GM12878 (cell line): Measurements from ENCODE around the gene KISS1R. TPM values are rescaled to one million over a fixed set of nuclear protein-coding genes. Genes with fewer than 3 reads are reported as not detected.

Experiments used
- ASH2L ChIP-seq: fragments of 300-600, 200-600 bp; sonication (generic); IDR thresholded peaks from 2 replicates; pipeline ENCODE4 v1.6.1; 2017; ENCODE audit warnings: low read depth, mild to moderate bottlenecking, borderline replicate concordance
- ATF7 ChIP-seq: fragments of 450-650 bp; IDR thresholded peaks from 2 replicates; pipeline ENCODE4 v1.6.1; 2016; ENCODE audit warnings: low read depth, mild to moderate bottlenecking
- BACH1 ChIP-seq: fragments of 450-650 bp; IDR thresholded peaks from 2 replicates; pipeline ENCODE4 v1.6.1; 2017; ENCODE audit warnings: mild to moderate bottlenecking, borderline replicate concordance
- CBFB ChIP-seq: IDR thresholded peaks from 2 replicates; pipeline ENCODE4 v1.6.1; 2016; ENCODE audit warnings: antibody characterized with exemption, low read depth
- CBX3 ChIP-seq: fragments of 200-600 bp; sonication (generic); IDR thresholded peaks from 2 replicates; pipeline ENCODE4 v1.6.1; 2016; ENCODE audit warnings: low read depth, borderline replicate concordance
- CHD1 ChIP-seq: IDR thresholded peaks from 2 replicates; pipeline ENCODE4 v1.6.1; 2012; ENCODE audit warnings: low read depth, low read length, improper control_type of control experiment
- CHD4 ChIP-seq: fragments of 200-600 bp; sonication (generic); IDR thresholded peaks from 2 replicates; pipeline ENCODE4 v1.6.1; 2016; ENCODE audit warnings: mild to moderate bottlenecking
- EZH2 ChIP-seq: IDR thresholded peaks from 2 replicates; pipeline ENCODE4 v1.6.1; 2012; ENCODE audit warnings: low read depth, mild to moderate bottlenecking, control low read depth, inconsistent platforms, low read length, borderline replicate concordance; ENCODE audit not compliant: control insufficient read depth
- IKZF1 ChIP-seq: fragments of 450-650 bp; conservative IDR thresholded peaks from 2 replicates; pipeline ENCODE4 v1.6.1; 2017; ENCODE audit warnings: antibody characterized with exemption, mild to moderate bottlenecking
- JUNB ChIP-seq: IDR thresholded peaks from 2 replicates; pipeline ENCODE4 v1.6.1; 2016; ENCODE audit warnings: antibody characterized with exemption, mild to moderate bottlenecking
- KDM1A ChIP-seq: fragments of 200-600 bp; sonication (generic); IDR thresholded peaks from 2 replicates; pipeline ENCODE4 v1.6.1; 2016; ENCODE audit warnings: borderline replicate concordance
- MYC ChIP-seq: IDR thresholded peaks from 2 replicates; pipeline ENCODE4 v1.6.1; 2011; ENCODE audit warnings: mild to moderate bottlenecking, low read length, moderate library complexity, inconsistent platforms; ENCODE audit not compliant: insufficient read depth, insufficient replicate concordance, insufficient read length, severe bottlenecking
- NFXL1 ChIP-seq: fragments of 450-650 bp; IDR thresholded peaks from 2 replicates; pipeline ENCODE4 v1.6.1; 2017; ENCODE audit warnings: antibody characterized with exemption, mild to moderate bottlenecking, borderline replicate concordance
- POLR2AphosphoS5 ChIP-seq: IDR thresholded peaks from 2 replicates; pipeline ENCODE4 v1.6.1; 2011; ENCODE audit warnings: mild to moderate bottlenecking, low read length, inconsistent platforms
- SREBF1 ChIP-seq: IDR thresholded peaks from 2 replicates; pipeline ENCODE4 v1.6.1; 2012; ENCODE audit warnings: mild to moderate bottlenecking, low read length
- TCF12 ChIP-seq: IDR thresholded peaks from 2 replicates; pipeline ENCODE4 v1.6.1; 2011; ENCODE audit warnings: low read depth, mild to moderate bottlenecking, low read length
- TCF3 ChIP-seq: IDR thresholded peaks from 2 replicates; pipeline ENCODE4 v1.6.1; 2012; ENCODE audit warnings: low read depth, mild to moderate bottlenecking, low read length, borderline replicate concordance; ENCODE audit not compliant: insufficient read depth
- YBX1 ChIP-seq: fragments of 450-650 bp; IDR thresholded peaks from 2 replicates; pipeline ENCODE4 v1.6.1; 2016; ENCODE audit warnings: antibody characterized with exemption
- ZNF207 ChIP-seq: fragments of 450-650 bp; IDR thresholded peaks from 2 replicates; pipeline ENCODE4 v1.6.1; 2014; ENCODE audit warnings: antibody characterized with exemption, mild to moderate bottlenecking, borderline replicate concordance
- ZNF274 ChIP-seq: IDR thresholded peaks from one replicate; pipeline ENCODE4 v1.8.0; 2011; ENCODE audit not compliant: insufficient read length, insufficient read depth
- ZNF622 ChIP-seq: fragments of 450-650 bp; IDR thresholded peaks from 2 replicates; pipeline ENCODE4 v1.6.1; 2017; ENCODE audit warnings: mild to moderate bottlenecking, inconsistent platforms
- polyA plus RNA-seq, 11 experiments: library from polyadenylated mRNA; depleted of rRNA in 4 of 11; unstranded in 6 of 11; stranded (reverse) in 5 of 11; fragments of >200 nt; fragmentation: Nextera tagmentation in 4 of 11; fragmentation: Illumina TruSeq in 1 of 11; extraction: Ambion mirVana in 4 of 11; extraction: Trizol in 1 of 11; gene quantifications; 1 replicate in 1 of 11; 2 replicates in 10 of 11; pipeline versions ENCODE4 v1.2.1 to v1.2.3, GENCODE V29; 2011 to 2016; ENCODE audit warnings: inconsistent platforms in 2 of 11, missing spikeins in 2 of 11, low read depth in 1 of 11
- total RNA-seq, 4 experiments: library from RNA; depleted of rRNA in 3 of 4; stranded (reverse); fragments of >200 nt in 3 of 4; fragmentation: Illumina TruSeq in 1 of 4; extraction: Trizol in 1 of 4; gene quantifications; 2 replicates each; pipeline versions ENCODE4 v1.2.1 to v1.2.3, GENCODE V29; 2013 to 2021
- TF ChIP-seq, protein P1 (sequence below): IDR thresholded peaks from 2 replicates; pipeline ENCODE4 v1.6.1; 2012; ENCODE audit warnings: low read depth, low read length, improper control_type of control experiment
- TF ChIP-seq, protein P2 (sequence below): fragments of 450-650 bp; IDR thresholded peaks from 2 replicates; pipeline ENCODE4 v1.6.1; 2016; ENCODE audit warnings: mild to moderate bottlenecking, moderate library complexity, borderline replicate concordance
- TF ChIP-seq, protein P3 (sequence below): fragments of 450-650 bp; formaldehyde crosslinking; IDR thresholded peaks from 2 replicates; pipeline ENCODE4 v1.5.0; 2022; ENCODE audit warnings: mild to moderate bottlenecking, missing genetic modification characterization

Gene KISS1R
- total and polyA plus RNA-seq, 10 of the 15 experiments (the other 5 are each of a cell fraction or from before 2014, with no cell fraction given) = 0.13 to 2.7 (median 1.4) TPM; not detected in 3

DNA sequence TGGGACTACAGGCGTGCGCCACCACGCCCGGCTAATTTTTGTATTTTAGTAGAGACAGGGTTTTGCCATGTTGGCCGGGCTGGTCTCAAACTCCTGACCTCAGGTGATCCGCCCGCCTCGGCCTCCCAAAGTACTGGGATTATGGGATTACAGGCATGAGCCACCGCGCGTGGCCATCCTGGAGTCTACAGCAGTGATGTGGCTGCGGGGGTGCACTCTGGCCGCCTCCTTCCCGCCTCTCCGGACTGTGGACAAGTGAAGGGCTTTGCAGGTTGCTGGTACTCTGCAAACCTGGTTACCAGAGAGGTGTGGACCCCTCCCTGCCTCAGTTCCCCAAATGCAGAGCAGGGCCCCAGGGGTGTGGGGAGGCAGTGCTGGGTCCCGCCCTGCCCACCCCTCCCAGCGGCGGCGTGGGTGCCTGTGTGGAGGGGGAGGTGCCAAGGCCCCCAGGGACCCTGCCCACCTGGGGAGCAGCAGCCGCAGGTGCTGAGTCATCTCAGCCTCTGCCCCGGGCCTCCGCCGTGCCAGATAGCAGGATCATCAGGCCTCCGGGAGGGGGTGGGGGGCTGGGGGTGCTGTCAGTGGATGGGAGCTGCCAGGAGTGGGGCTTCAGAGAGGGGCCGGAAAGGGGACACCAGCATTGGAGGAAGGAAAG is 31.8 kb downstream of the KISS1R start (continued):
- TF ChIP-seq ZNF274 (no peak), IKZF1 (peak; percentile 72; the same call in 1 of the 2 replicates), EZH2 (no peak), CBX3 (no peak), KDM1A (no peak), POLR2AphosphoS5 (no peak; the same call in 1 of the 2 replicates), SREBF1 (no peak), YBX1 (no peak), TCF3 (peak; percentile 97), MYC (no peak), CHD4 (no peak), NFXL1 (no peak), CBFB (peak; percentile 54; the same call in 1 of the 2 replicates), JUNB (peak; percentile 66), BACH1 (peak; percentile 86; the same call in 1 of the 2 replicates), TCF12 (peak; percentile 97), ZNF207 (no peak), ASH2L (no peak), ZNF622 (no peak), CHD1 (no peak), ATF7 (no peak)
- TF ChIP-seq, protein P1, sequence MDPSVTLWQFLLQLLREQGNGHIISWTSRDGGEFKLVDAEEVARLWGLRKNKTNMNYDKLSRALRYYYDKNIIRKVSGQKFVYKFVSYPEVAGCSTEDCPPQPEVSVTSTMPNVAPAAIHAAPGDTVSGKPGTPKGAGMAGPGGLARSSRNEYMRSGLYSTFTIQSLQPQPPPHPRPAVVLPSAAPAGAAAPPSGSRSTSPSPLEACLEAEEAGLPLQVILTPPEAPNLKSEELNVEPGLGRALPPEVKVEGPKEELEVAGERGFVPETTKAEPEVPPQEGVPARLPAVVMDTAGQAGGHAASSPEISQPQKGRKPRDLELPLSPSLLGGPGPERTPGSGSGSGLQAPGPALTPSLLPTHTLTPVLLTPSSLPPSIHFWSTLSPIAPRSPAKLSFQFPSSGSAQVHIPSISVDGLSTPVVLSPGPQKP = no peak
- TF ChIP-seq, protein P2, sequence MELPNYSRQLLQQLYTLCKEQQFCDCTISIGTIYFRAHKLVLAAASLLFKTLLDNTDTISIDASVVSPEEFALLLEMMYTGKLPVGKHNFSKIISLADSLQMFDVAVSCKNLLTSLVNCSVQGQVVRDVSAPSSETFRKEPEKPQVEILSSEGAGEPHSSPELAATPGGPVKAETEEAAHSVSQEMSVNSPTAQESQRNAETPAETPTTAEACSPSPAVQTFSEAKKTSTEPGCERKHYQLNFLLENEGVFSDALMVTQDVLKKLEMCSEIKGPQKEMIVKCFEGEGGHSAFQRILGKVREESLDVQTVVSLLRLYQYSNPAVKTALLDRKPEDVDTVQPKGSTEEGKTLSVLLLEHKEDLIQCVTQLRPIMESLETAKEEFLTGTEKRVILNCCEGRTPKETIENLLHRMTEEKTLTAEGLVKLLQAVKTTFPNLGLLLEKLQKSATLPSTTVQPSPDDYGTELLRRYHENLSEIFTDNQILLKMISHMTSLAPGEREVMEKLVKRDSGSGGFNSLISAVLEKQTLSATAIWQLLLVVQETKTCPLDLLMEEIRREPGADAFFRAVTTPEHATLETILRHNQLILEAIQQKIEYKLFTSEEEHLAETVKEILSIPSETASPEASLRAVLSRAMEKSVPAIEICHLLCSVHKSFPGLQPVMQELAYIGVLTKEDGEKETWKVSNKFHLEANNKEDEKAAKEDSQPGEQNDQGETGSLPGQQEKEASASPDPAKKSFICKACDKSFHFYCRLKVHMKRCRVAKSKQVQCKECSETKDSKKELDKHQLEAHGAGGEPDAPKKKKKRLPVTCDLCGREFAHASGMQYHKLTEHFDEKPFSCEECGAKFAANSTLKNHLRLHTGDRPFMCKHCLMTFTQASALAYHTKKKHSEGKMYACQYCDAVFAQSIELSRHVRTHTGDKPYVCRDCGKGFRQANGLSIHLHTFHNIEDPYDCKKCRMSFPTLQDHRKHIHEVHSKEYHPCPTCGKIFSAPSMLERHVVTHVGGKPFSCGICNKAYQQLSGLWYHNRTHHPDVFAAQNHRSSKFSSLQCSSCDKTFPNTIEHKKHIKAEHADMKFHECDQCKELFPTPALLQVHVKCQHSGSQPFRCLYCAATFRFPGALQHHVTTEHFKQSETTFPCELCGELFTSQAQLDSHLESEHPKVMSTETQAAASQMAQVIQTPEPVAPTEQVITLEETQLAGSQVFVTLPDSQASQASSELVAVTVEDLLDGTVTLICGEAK = no peak
- TF ChIP-seq, protein P3, sequence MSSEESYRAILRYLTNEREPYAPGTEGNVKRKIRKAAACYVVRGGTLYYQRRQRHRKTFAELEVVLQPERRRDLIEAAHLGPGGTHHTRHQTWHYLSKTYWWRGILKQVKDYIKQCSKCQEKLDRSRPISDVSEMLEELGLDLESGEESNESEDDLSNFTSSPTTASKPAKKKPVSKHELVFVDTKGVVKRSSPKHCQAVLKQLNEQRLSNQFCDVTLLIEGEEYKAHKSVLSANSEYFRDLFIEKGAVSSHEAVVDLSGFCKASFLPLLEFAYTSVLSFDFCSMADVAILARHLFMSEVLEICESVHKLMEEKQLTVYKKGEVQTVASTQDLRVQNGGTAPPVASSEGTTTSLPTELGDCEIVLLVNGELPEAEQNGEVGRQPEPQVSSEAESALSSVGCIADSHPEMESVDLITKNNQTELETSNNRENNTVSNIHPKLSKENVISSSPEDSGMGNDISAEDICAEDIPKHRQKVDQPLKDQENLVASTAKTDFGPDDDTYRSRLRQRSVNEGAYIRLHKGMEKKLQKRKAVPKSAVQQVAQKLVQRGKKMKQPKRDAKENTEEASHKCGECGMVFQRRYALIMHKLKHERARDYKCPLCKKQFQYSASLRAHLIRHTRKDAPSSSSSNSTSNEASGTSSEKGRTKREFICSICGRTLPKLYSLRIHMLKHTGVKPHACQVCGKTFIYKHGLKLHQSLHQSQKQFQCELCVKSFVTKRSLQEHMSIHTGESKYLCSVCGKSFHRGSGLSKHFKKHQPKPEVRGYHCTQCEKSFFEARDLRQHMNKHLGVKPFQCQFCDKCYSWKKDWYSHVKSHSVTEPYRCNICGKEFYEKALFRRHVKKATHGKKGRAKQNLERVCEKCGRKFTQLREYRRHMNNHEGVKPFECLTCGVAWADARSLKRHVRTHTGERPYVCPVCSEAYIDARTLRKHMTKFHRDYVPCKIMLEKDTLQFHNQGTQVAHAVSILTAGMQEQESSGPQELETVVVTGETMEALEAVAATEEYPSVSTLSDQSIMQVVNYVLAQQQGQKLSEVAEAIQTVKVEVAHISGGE (CRISPR knock-in tag) = no peak
